Measurements from ENCODE around the gene ZNF521. TPM values are rescaled to one million over a fixed set of nuclear protein-coding genes. Genes with fewer than 3 reads are reported as not detected.

The ZNF521 gene
- total RNA-seq, 4 donors from 2014 or later, result 4.7 to 15.4 (median 7.7) TPM

DNA sequence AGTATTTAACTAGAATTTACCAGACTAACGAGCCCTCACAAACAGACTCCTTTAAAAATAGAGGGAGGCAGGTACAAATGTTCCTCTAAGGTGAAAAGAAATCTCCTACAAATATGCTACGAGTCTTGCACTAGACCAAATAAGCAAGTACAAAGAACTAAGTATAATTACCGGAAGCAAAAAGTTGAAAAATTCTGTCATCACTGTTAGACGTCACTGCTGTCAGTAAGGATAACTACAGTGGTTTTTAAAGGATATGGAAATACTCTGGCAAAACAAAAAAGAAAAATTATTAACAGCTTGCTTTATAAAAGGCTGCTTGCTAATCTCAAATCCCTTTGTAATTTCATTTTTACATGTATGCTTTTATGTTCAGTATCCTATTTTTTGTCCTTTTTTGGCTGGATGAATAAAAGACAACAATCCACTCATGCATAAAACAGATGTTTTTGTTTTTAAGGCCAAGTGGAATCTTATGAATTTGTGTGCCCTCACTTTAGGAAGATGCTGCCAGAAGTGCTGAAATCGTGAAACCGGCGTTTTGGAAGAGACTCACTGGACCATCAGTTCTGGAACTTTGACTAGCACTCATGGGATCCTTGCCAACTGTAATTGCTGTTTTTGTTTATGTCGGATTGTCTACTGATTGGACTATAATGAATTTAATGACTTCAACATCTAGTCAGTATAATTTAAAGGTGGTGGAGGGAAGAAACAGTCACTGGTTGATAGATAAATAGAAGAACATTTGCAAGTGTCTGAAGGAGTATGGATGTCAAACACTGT is 6.7 kb downstream of the ZNF521 start:
- no peak overlapping the region for H3K4me3 ChIP-seq (ENCODE audit: low read depth, poor library complexity, severe bottlenecking)
- TF ChIP-seq, protein P1, sequence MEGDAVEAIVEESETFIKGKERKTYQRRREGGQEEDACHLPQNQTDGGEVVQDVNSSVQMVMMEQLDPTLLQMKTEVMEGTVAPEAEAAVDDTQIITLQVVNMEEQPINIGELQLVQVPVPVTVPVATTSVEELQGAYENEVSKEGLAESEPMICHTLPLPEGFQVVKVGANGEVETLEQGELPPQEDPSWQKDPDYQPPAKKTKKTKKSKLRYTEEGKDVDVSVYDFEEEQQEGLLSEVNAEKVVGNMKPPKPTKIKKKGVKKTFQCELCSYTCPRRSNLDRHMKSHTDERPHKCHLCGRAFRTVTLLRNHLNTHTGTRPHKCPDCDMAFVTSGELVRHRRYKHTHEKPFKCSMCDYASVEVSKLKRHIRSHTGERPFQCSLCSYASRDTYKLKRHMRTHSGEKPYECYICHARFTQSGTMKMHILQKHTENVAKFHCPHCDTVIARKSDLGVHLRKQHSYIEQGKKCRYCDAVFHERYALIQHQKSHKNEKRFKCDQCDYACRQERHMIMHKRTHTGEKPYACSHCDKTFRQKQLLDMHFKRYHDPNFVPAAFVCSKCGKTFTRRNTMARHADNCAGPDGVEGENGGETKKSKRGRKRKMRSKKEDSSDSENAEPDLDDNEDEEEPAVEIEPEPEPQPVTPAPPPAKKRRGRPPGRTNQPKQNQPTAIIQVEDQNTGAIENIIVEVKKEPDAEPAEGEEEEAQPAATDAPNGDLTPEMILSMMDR (IDR thresholded peaks at IDR 0.05), result no peak
- no peak for TF ChIP-seq POLR2A (IDR thresholded peaks at IDR 0.05)
- 46 to 59% methylated on average over 8 of the region's 8 CpGs for WGBS, 2 donors
- no peak for DNase-seq (ENCODE audit: low spot score in 2 of 2)
- intact Hi-C loops (cut with DNase I; ENCODE audit: low total_unique reads), result no loop called here

DNA sequence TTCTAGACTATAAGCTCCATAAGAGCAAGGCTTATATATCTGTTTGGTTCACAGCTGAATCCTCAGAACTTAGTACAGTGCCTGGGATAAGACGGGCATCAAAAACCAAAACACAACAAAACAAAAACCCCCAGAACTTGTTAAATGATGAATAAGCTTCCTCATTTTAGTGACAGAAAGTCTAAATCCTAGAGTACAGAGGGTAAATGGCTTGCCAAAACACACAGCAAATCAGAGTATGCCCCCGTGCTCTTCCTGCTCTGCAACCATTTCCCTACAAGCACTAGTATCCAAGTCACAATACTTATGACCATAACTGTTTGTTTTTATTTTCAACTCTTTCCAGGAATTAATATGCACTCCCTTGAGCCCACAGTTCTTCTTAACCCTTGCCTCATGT is 10.1 kb downstream of the ZNF521 start:
- DNase-seq (ENCODE audit: low spot score in 2 of 2), result no peak
- 63 to 65% methylated on average over 2 of the region's 2 CpGs for WGBS, 2 donors
- intact Hi-C loops (cut with DNase I; ENCODE audit: low total_unique reads), result no loop called here
- no peak overlapping the region for H3K4me3 ChIP-seq (ENCODE audit: low read depth, poor library complexity, severe bottlenecking)
- TF ChIP-seq, protein P1 (IDR thresholded peaks at IDR 0.05), result no peak
- TF ChIP-seq POLR2A (IDR thresholded peaks at IDR 0.05), result no peak

DNA sequence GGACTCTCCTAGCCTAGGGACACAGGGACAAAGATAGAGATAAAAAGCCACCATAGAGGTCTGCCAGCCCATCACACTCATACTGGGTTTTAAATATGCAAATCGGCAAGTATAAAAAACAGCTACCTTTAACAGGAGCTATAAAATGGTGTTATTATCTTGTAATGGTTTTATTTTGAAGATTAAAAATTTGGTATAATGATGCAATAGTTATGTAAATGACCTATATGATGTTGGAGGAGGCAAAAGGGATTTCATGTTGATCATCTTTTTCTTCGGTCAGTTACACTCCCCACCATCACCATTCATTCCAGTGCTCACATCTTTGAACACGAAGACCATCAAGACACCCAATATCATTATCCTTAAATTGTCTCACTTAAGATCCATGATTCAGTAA is 11.2 kb downstream of the ZNF521 start:
- H3K4me3 ChIP-seq (ENCODE audit: low read depth, poor library complexity, severe bottlenecking), result no peak overlapping the region
- no peak for TF ChIP-seq POLR2A (IDR thresholded peaks at IDR 0.05)
- TF ChIP-seq, protein P1 (IDR thresholded peaks at IDR 0.05), result no peak
- intact Hi-C loops (cut with DNase I; ENCODE audit: low total_unique reads), result no loop called here
- WGBS, 2 donors, result 64 to 95% methylated on average over 3 of the region's 3 CpGs
- no peak for DNase-seq (ENCODE audit: low spot score in 2 of 2)

DNA sequence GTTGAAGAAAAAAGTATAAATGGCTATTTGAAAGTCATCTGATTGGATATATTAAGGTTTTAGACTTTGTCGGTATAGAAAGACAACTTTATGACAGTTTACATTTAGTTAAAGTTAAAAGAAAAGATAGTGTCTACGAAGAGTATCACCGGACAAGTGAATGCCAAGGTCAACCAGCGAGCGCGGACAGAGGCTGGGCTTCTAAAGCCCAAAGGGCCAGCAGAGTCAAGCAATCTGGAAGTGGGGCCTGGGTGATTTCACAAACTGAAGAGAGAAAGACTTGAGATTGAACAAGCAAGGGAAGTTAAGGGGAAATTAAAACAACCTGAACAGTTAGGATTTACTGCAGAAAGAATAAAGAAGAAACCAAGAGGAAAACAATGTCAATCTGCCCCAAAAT is 16.3 kb downstream of the ZNF521 start:
- TF ChIP-seq POLR2A (IDR thresholded peaks at IDR 0.05), result no peak
- TF ChIP-seq, protein P1 (IDR thresholded peaks at IDR 0.05), result no peak
- intact Hi-C loops (cut with DNase I; ENCODE audit: low total_unique reads), result no loop called here
- DNase-seq (ENCODE audit: low spot score in 2 of 2), result no peak
- no peak overlapping the region for H3K4me3 ChIP-seq (ENCODE audit: low read depth, poor library complexity, severe bottlenecking)
- 94 to 96% methylated on average over 6 of the region's 6 CpGs for WGBS, 2 donors

DNA sequence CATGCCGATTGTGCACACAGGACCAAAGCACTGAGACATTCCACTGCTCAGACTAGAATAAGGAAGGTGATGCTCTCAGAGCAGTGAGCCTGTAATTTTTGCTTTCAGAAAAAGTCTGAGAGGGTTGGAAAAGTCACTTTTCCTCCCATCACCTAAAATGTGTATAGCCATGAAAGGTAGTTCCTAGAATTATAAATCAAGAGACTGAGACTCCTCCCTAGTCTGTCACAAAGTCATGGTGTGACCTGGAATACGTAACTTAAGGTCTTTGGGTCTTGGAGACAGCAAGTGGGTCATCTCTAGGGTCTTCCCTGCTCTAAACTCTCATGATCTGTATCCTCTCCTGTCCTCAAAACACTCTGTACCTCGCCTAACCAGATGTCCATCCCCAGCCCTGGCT is 16.9 kb downstream of the ZNF521 start:
- WGBS, 2 donors, result 84 to 94% methylated on average over 3 of the region's 3 CpGs
- intact Hi-C loops (cut with DNase I; ENCODE audit: low total_unique reads), result no loop called here
- DNase-seq (ENCODE audit: low spot score in 2 of 2), result no peak

More for the DNA sequence above, 16.9 kb downstream of the ZNF521 start:
- no peak for TF ChIP-seq POLR2A (IDR thresholded peaks at IDR 0.05)
- TF ChIP-seq, protein P1 (IDR thresholded peaks at IDR 0.05), result no peak
- no peak overlapping the region for H3K4me3 ChIP-seq (ENCODE audit: low read depth, poor library complexity, severe bottlenecking)
